A673 (cell line): ENCODE measurements around the gene ACP1. TPM values are rescaled to one million over a fixed set of nuclear protein-coding genes. Genes with fewer than 3 reads are reported as not detected.

Experiments used
- BruUV-seq: library from RNA; stranded (reverse); fragments of 400-500 nt; replicated peaks from 2 replicates; lab custom pipeline; 2021; lab: Mats Ljungman, UMichigan
- CTCF ChIA-PET: fragments of 300-600 bp; sonication (Branson Sonifier 250); formaldehyde crosslinking; loops from one replicate; lab custom pipeline; 2022; ENCODE audit warnings: antibody characterized with exemption; lab: Charles Lee
- POLR2A ChIA-PET: fragments of 300-600 bp; sonication (Branson Sonifier 250); formaldehyde crosslinking; loops from one replicate; lab custom pipeline; 2022; ENCODE audit warnings: antibody characterized with exemption; ENCODE audit not compliant: low non-redundant PET; lab: Charles Lee
- DNase-seq: peaks from one replicate; pipeline ENCODE4 v3.0.0-alpha.2; 2015; ENCODE audit warnings: low spot score
- H3K27ac ChIP-seq: fragments of 200-600 bp; sonication (generic); 2 replicates; pipeline ENCODE4 v1.5.1; 2016; ENCODE audit warnings: mixed run types, low read depth, mild to moderate bottlenecking, mixed read lengths, antibody characterized with exemption, low read length; ENCODE audit not compliant: poor library complexity, severe bottlenecking
- H3K27me3 ChIP-seq: fragments of 200-600 bp; sonication (generic); replicated peaks from 2 replicates; pipeline ENCODE4 v1.6.1; 2017; ENCODE audit warnings: mixed run types, low read depth, mild to moderate bottlenecking, mixed read lengths, antibody characterized with exemption, low read length; ENCODE audit not compliant: insufficient read depth, poor library complexity
- H3K36me3 ChIP-seq: fragments of 200-600 bp; sonication (generic); 2 replicates; pipeline ENCODE4 v1.6.1; 2016; ENCODE audit warnings: mixed run types, mild to moderate bottlenecking, mixed read lengths, antibody characterized with exemption, low read length; ENCODE audit not compliant: insufficient read depth, poor library complexity, severe bottlenecking
- H3K4me1 ChIP-seq: fragments of 200-600 bp; sonication (generic); 2 replicates; pipeline ENCODE4 v1.6.1; 2017; ENCODE audit warnings: mixed run types, mild to moderate bottlenecking, mixed read lengths, antibody characterized with exemption, low read length; ENCODE audit not compliant: insufficient read depth, poor library complexity, severe bottlenecking
- H3K4me3 ChIP-seq: fragments of 200-600 bp; sonication (generic); 2 replicates; pipeline ENCODE4 v1.5.1; 2016; ENCODE audit warnings: low read depth, mixed run types, mild to moderate bottlenecking, mixed read lengths, low read length; ENCODE audit not compliant: poor library complexity, severe bottlenecking
- H3K9me3 ChIP-seq: fragments of 200-600 bp; sonication (generic); 2 replicates; pipeline ENCODE4 v1.6.1; 2016; ENCODE audit warnings: mixed run types, low read depth, mild to moderate bottlenecking, mixed read lengths, antibody characterized with exemption, low read length; ENCODE audit not compliant: poor library complexity, severe bottlenecking
- CTCF ChIP-seq: fragments of 300-800, 200-600 bp; sonication (generic); conservative IDR thresholded peaks from 2 replicates; pipeline ENCODE4 v1.5.1; 2017; ENCODE audit warnings: low read depth, mild to moderate bottlenecking, antibody characterized with exemption, low read length, moderate library complexity, mixed read lengths
- EZH2 ChIP-seq: fragments of 200-600 bp; sonication (generic); IDR thresholded peaks from 2 replicates; pipeline ENCODE4 v1.6.1; 2017; ENCODE audit warnings: borderline replicate concordance, low read depth, mild to moderate bottlenecking, mixed read lengths, antibody characterized with exemption, low read length; ENCODE audit not compliant: poor library complexity, severe bottlenecking
- intact Hi-C: fragments of 100-400 bp; cut with micrococcal nuclease; formaldehyde crosslinking; loops from one replicate; pipeline ENCODE4 v1.10.0; 2022; ENCODE audit not compliant: unreplicated experiment
- total RNA-seq: library from RNA; stranded (reverse); gene quantifications from 2 replicates; pipeline ENCODE4 v1.2.3, GENCODE V29; 2021

ACP1 gene
- total RNA-seq, 1 experiment from 2014 or later, result 161 TPM

DNA sequence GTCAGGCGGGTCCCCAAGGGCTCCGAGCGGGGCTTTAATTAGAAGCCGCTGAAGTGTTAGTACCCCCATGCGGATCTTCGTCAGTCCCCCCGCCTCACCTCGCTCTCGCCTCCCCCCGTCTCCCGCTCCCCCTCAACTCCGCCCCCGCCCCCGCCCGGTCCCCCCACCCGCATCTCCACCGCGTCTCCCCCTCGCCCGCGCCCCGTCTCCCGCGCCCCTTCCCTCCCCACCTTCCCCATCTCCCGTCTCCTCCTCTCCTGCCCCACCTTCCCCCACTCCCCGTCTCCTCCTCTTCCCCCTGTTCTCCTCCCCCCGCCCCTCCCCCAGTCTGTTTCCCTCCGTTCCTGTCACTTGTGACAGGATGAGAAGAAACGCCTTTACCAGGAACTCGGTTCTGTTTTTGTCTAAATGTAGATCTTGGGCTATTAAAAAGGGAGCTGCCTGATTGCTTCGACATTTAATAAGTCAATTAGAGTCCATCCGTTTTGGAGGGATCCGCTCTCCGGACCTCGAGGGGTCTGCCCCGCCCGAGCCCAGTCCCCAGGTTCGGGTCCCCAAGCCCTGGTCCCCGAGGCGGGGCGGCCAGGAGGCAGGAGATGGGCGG lies 24.1 kb downstream of the ACP1 start:
- intact Hi-C loops, result no loop called here
- CTCF ChIA-PET, result no interaction called here
- POLR2A ChIA-PET, result no interaction called here
- H3K9me3 ChIP-seq, result no peaks in the 10 kb centered on the region
- no TSS peak for BruUV-seq
- peak overlapping the region; percentile 35 for H3K4me3 ChIP-seq
- no peak overlapping the region for H3K27ac ChIP-seq
- no peaks in the 10 kb centered on the region for H3K36me3 ChIP-seq
- peaks cover 58% of the 10 kb centered on the region for H3K27me3 ChIP-seq
- DNase-seq, result peak; percentile 21
- no peak for TF ChIP-seq CTCF
- no peak for TF ChIP-seq EZH2
- no peaks in the 10 kb centered on the region for H3K4me1 ChIP-seq

DNA sequence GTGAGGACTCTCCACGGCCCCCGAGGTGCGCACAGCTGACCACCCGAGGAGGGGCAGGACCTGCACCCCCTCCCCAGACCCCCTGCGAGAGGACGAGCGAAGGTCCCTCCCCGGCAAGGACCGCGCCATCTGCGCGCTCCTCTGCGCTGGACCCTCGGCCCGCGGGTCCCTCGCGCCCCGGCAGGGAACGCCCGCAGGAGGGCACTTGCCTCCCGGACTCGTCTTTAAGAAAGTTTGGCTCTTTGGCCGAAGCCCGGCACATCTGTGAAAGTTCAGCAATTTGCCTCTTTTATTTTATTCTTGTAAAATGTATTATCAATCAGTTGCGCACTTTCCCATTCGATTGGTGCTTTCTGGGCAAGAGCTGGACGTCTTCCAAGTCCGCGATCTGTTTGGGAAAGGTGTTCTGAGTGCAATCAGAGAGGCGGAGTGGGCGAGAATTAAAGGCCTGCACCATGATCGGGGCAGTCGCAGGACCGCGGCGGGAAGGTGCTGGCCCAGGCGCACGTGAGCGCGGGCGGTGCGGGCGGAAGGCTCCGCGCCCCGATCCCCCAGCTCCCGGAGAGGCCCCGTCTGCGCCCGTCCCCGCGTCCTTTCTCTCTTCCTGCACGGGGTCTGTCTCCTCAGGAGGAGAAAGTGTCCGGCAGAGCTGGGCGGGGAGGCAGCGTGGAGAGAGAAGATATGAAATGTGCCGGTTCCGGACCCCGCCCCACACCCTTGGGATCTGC lies 24.8 kb downstream of the ACP1 start:
- ChIA-PET CTCF (interaction anchor here (1.0 kb wide), 1 partner anchor 14 kb away, joined by 3 read pairs; no protein-coding TSS in a partner anchor), POLR2A (no interaction called here)
- no TSS peak for BruUV-seq
- Histone ChIP-seq H3K27me3 (peaks cover 58% of the 10 kb centered on the region), H3K27ac (no peak overlapping the region), H3K4me3 (peak overlapping the region; percentile 35), H3K36me3 (no peaks in the 10 kb centered on the region), H3K9me3 (no peaks in the 10 kb centered on the region), H3K4me1 (no peaks in the 10 kb centered on the region)
- intact Hi-C loops, result loop anchor here (5.0 kb wide), 1 partner anchor 42 kb away; no protein-coding TSS in a partner anchor
- DNase-seq, result no peak
- no peak for TF ChIP-seq CTCF
- TF ChIP-seq EZH2, result peak; percentile 71

- TF ChIP-seq EZH2 (no peak), CTCF (peak; percentile 87)
- H3K9me3 ChIP-seq, result no peaks in the 10 kb centered on the region
- CTCF ChIA-PET, result interaction anchor here (1.0 kb wide), 1 partner anchor 14 kb away, joined by 3 read pairs; no protein-coding TSS in a partner anchor
- H3K27ac ChIP-seq, result no peak overlapping the region
- POLR2A ChIA-PET, result no interaction called here
- H3K27me3 ChIP-seq, result peaks cover 58% of the 10 kb centered on the region
- H3K4me1 ChIP-seq, result no peaks in the 10 kb centered on the region
- H3K4me3 ChIP-seq, result peak overlapping the region; percentile 35
- intact Hi-C loops, result loop anchor here (5.0 kb wide), 1 partner anchor 43 kb away; no protein-coding TSS in a partner anchor
- no peaks in the 10 kb centered on the region for H3K36me3 ChIP-seq
- DNase-seq, result peak; percentile 74
- BruUV-seq, result no TSS peak
Measured at GRCh38 chr2:290090-290722, 25.5 kb downstream of the ACP1 start.
